ENCODE data around the gene NLRP8. TPM values are rescaled to one million over a fixed set of nuclear protein-coding genes. Genes with fewer than 3 reads are reported as not detected.
"Not testable (repeated sequence)": the region's sequence is repeated elsewhere in the genome, so short reads cannot be mapped to it uniquely, and the experiment has no call there.

NLRP8 gene
- total RNA-seq, 3 donors from 2014 or later = not detected

GRCh38 chr19:56015756-56016155 is 68.1 kb downstream of the NLRP8 start:
- no peak overlapping the region for H3K4me3 Mint-ChIP-seq

GRCh38 chr19:56019325-56019724 is 71.7 kb downstream of the NLRP8 start:
- H3K27me3 Mint-ChIP-seq (ENCODE audit: low read depth); ATAC-seq; DNase-seq; H3K4me1 Mint-ChIP-seq (ENCODE audit: low read depth); H3K36me3 Mint-ChIP-seq (ENCODE audit: insufficient read depth); H3K4me3 Mint-ChIP-seq: not testable (repeated sequence)
- H3K9me3 Mint-ChIP-seq = peaks cover 19% of the 10 kb centered on the region

More at GRCh38 chr19:56015756-56016155, 68.1 kb downstream of the NLRP8 start:
- Mint-ChIP-seq H3K27me3 (ENCODE audit: low read depth) (no peaks in the 10 kb centered on the region), H3K4me1 (ENCODE audit: low read depth) (no peaks in the 10 kb centered on the region), H3K36me3 (ENCODE audit: insufficient read depth) (no peaks in the 10 kb centered on the region), H3K9me3 (peaks cover 12% of the 10 kb centered on the region)
- ATAC-seq (no peak), DNase-seq (no peak)

GRCh38 chr19:56020355-56020975 is 72.8 kb downstream of the NLRP8 start:
- not testable (repeated sequence) for ATAC-seq; H3K4me1 Mint-ChIP-seq (ENCODE audit: low read depth); H3K27me3 Mint-ChIP-seq (ENCODE audit: low read depth); DNase-seq; H3K36me3 Mint-ChIP-seq (ENCODE audit: insufficient read depth); H3K4me3 Mint-ChIP-seq
- peaks cover 19% of the 10 kb centered on the region for H3K9me3 Mint-ChIP-seq

- H3K9me3 Mint-ChIP-seq = peaks cover 6% of the 10 kb centered on the region
- no peaks in the 10 kb centered on the region for H3K4me1 Mint-ChIP-seq (ENCODE audit: low read depth)
- peaks cover 5% of the 10 kb centered on the region for H3K27me3 Mint-ChIP-seq (ENCODE audit: low read depth)
- H3K4me3 Mint-ChIP-seq = no peak overlapping the region
- ATAC-seq (no peak), DNase-seq (no peak)
- no peaks in the 10 kb centered on the region for H3K36me3 Mint-ChIP-seq (ENCODE audit: insufficient read depth)
Measured at GRCh38 chr19:56026769-56027168, 79.1 kb downstream of the NLRP8 start.

Other genes starting within 250 kb of the NLRP8 start
- not detected for gene NLRP9, start 209.4 kb upstream of the NLRP8 start, total RNA-seq
- not detected for gene RFPL4A, start 188.7 kb upstream of the NLRP8 start, total RNA-seq
- not detected for gene RFPL4AL1, start 178.7 kb upstream of the NLRP8 start, total RNA-seq
- gene NLRP11, start 115.8 kb upstream of the NLRP8 start, total RNA-seq = under 1 TPM; 0.14 to 0.18 (median 0.18) TPM
- gene NLRP4, start 111.3 kb upstream of the NLRP8 start, total RNA-seq = not detected
- not detected for gene NLRP13, start 15.5 kb upstream of the NLRP8 start, total RNA-seq
- gene NLRP5, start 38.9 kb downstream of the NLRP8 start, total RNA-seq = not detected
- 10 to 100 TPM; 41.5 to 45.8 (median 42.2) TPM for gene ZNF787, start 173.5 kb downstream of the NLRP8 start, total RNA-seq
- 10 to 100 TPM; 42.0 to 45.5 (median 44.9) TPM for gene ZNF444, start 193.5 kb downstream of the NLRP8 start, total RNA-seq
- gene GALP, start 228.2 kb downstream of the NLRP8 start, total RNA-seq = not detected
- gene ZSCAN5B, start 250.0 kb downstream of the NLRP8 start, total RNA-seq = not detected

Data from activated T-cell treated with anti-CD3 and anti-CD28 coated beads, Interleukin-2, amount 50 U/mL, for 4 hours (primary cell).